ENCODE measurements around the gene DDX10.

Gene DDX10

DNA sequence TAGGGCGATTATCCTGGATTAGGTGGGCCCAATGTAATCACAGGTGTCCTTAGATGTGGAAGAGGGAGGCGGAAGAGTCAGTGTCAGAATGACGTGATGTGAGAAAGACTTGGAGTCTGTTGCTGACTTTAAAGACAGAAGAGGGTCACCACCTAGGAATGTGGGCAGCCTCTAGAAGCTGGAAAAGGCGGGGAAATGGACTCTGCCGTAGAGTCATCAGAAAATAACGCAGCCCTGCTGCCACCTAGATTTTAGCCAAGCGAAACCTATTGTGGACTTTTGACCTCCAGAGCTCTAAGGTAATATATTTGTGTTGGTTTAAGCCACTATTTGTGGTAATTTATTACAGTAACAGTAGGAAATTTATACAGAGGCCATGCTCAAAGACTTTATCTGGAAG lies 4.8 kb downstream of the DDX10 start:
- no peak for DNase-seq (ENCODE audit: low read depth)
- no peak overlapping the region for H3K4me3 ChIP-seq (ENCODE audit: control insufficient read depth, low read depth, low read length)
- TF ChIP-seq, protein P1, sequence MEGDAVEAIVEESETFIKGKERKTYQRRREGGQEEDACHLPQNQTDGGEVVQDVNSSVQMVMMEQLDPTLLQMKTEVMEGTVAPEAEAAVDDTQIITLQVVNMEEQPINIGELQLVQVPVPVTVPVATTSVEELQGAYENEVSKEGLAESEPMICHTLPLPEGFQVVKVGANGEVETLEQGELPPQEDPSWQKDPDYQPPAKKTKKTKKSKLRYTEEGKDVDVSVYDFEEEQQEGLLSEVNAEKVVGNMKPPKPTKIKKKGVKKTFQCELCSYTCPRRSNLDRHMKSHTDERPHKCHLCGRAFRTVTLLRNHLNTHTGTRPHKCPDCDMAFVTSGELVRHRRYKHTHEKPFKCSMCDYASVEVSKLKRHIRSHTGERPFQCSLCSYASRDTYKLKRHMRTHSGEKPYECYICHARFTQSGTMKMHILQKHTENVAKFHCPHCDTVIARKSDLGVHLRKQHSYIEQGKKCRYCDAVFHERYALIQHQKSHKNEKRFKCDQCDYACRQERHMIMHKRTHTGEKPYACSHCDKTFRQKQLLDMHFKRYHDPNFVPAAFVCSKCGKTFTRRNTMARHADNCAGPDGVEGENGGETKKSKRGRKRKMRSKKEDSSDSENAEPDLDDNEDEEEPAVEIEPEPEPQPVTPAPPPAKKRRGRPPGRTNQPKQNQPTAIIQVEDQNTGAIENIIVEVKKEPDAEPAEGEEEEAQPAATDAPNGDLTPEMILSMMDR (IDR thresholded peaks at IDR 0.05; ENCODE audit: control insufficient read depth, insufficient read depth, low read depth, low read length, missing control alignments) = no peak

DNA sequence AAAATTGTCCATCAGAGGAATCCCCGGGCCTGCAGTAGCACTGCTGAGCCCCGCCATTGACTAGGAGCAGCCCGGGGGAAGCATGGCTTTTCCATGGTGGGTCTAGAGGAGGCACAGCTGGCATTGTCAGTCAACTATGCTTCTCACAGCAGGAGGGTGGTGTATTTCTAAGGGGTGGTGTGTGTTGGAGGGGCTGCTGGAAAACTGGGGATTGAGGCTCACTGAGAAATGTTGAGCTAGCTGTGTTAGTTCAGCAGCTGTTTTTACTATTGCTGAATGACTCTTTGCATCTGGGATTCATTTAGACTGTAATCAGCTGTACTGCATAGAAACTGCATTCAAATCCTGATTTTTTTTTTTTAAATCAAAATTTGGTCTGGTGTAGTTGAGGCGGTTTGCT lies 5.6 kb downstream of the DDX10 start:
- no peak for DNase-seq (ENCODE audit: low read depth)
- TF ChIP-seq, protein P1 (IDR thresholded peaks at IDR 0.05; ENCODE audit: control insufficient read depth, insufficient read depth, low read depth, low read length, missing control alignments) = no peak
- no peak overlapping the region for H3K4me3 ChIP-seq (ENCODE audit: control insufficient read depth, low read depth, low read length)

DNA sequence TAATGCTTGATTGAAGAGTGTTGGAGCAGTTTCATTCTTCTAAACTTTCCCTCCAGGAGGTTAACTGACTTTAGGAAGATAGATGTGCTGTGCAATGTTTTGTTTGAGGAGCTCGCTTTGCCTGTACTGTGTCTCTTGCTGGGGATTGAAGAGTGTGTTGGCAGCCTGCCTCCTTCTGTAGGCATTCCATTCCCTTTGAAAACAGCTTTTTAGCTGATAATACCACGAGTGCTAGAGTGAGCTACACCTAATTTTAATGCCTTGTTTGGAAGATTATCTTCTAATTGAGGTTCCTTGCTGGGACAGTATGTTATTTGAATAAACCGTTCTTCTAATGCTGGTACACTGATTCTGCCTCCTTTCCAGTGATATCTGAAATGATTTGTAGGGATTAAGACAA lies 7.2 kb downstream of the DDX10 start:
- H3K4me3 ChIP-seq (ENCODE audit: control insufficient read depth, low read depth, low read length) = no peak overlapping the region
- DNase-seq (ENCODE audit: low read depth) = no peak
- TF ChIP-seq, protein P1 (IDR thresholded peaks at IDR 0.05; ENCODE audit: control insufficient read depth, insufficient read depth, low read depth, low read length, missing control alignments) = no peak

DNA sequence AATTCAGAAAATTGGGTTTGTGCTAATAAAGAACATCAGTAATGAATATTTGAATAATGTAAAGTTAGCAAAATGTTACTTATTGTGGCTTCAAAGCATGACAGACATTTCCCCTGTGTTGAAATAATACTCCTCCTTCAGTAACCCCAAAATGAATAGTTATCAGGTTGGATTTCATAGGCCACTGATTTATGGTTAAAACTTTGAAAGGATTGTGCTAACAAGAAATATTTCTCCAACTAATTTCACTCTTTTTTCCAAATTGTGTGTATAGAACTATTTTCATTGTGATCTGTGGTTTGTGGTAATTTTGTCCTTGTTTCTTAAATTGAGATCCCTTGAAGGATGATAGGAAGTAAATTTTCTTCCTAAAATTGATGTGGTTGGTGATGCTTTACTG lies 7.9 kb downstream of the DDX10 start:
- H3K4me3 ChIP-seq (ENCODE audit: control insufficient read depth, low read depth, low read length) = no peak overlapping the region
- TF ChIP-seq, protein P1 (IDR thresholded peaks at IDR 0.05; ENCODE audit: control insufficient read depth, insufficient read depth, low read depth, low read length, missing control alignments) = no peak
- no peak for DNase-seq (ENCODE audit: low read depth)

DNA sequence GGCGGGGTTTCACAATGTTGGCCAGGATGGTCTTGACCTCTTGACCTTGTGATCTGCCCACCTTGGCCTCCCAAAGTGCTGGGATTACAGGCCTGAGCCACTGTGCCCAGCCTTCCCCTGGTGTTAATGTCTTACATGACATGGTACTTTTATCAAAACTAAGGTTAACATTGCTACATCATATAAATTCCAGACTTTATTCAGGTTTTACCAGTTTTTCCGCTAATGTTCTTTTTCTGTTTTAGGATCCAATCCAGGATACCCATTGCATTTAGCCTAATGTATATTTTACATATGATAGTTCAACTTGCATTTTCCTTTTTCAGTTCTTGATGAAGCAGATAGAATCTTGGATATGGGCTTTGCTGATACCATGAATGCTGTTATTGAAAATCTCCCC lies 14.2 kb downstream of the DDX10 start:
- H3K4me3 ChIP-seq (ENCODE audit: control insufficient read depth, low read depth, low read length) = no peak overlapping the region
- TF ChIP-seq, protein P1 (IDR thresholded peaks at IDR 0.05; ENCODE audit: control insufficient read depth, insufficient read depth, low read depth, low read length, missing control alignments) = no peak
- DNase-seq (ENCODE audit: low read depth) = no peak

DNA sequence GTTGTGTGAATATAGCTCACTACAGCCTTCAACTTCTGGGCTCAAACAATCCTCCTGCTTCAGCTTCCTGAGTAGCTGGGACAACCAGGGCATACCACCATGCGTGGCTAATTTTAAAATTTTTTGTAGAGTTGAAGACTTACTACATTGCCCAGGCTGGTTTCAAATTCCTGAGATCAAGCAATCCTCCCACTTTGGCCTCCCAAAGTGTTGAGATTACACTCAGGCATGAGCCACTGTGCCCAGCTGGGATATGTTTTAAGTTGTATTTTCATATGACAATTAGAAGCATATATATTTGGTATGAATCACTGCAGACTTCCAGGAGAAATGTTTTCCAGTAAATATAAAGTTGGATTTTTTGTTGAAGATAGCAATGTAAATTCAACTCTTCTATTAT lies 15.4 kb downstream of the DDX10 start:
- TF ChIP-seq, protein P1 (IDR thresholded peaks at IDR 0.05; ENCODE audit: control insufficient read depth, insufficient read depth, low read depth, low read length, missing control alignments) = no peak
- no peak for DNase-seq (ENCODE audit: low read depth)
- H3K4me3 ChIP-seq (ENCODE audit: control insufficient read depth, low read depth, low read length) = no peak overlapping the region
